Smooth muscle cell of trachea (primary cell): Measurements from ENCODE around the gene TMEM86B. TPM values are rescaled to one million over a fixed set of nuclear protein-coding genes. Genes with fewer than 3 reads are reported as not detected.

Experiments
- total RNA-seq: library from RNA; depleted of rRNA; stranded (reverse); fragments of >200 nt; gene quantifications from 2 replicates; pipeline ENCODE4 v1.2.1, GENCODE V29; 2014

TMEM86B gene
- total RNA-seq = 2.2 and 2.3 TPM in 2 replicates

DNA sequence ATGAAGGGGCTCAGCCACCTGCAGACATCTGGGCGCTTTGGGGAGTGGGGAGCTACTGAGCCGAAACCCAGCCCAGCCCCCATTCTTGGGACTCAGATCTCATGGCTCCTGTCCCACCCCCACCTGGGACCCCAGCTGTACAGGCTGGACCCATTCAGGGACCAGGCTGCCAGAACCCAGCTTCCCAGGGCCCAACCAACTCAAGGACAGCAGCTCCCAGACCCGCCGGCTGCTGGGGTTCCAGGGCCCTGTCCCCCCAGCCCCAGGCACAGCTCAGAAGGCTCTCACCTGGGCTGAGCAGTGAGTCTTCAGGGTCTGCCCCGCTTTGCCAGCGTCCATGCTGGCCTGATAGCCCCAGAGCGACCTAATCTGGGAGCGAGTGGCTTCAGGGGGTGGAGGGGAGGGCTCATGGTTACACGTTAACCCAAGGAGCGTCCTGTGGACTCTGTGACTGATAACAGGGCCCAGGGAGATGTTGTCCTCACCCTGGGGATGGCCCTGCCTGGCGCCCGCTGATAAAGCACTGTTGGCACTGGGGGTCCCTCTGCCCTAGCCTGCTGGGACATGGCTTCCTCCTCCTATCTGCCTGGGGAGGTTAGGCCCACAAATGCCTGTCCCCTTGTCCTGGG is at the start of gene TMEM86B:
TSS of gene TMEM86B (minus strand) at position 361 of the 629 bp plus-strand sequence. CDS start at position 339, 22 bp downstream.

GRCh38 chr19:55258828-55259539 is 30.4 kb upstream of the TMEM86B start, which contains the start of gene PPP6R1:
TSS of gene PPP6R1 (minus strand) at chr19:55259017. CDS start at chr19:55247103, 11,914 bp downstream.

DNA sequence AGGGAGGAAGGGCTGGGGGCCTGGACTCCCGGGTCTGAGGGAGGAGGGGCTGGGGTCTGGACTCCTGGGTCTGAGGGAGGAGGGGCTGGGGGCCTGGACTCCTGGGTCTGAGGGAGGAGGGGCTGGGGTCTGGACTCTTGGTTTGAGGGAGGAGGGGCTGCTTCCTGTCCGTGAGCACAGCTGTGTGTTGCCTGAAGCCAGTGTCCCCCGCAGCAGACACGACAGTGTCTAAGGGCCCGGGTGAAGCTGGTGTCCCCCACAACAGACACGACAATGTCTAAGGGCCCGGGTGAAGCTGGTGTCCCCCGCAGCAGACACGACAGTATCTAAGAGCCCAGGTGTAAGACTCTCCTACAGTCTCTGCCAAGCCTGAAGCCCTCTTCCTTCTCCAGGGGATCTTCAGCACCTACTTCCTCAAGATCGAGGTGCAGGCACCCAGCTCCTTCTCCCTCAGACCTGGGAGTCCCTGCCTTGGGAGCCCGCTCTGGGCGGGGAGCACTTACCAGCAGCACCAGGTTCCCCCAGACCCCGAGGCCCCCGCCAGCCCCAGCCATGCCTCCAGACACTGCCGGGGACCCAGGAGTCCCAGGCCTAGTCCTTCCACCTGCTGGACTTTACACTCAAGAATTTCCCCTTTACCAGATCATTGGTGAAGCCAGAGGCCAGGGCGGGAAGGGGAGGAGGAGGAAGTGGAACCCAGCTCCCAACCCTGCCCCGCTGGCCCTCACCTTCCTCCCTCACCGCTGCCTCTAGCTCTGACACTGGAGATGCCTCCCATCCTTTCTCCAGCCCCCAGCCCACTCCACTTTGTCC is 19.5 kb downstream of the TMEM86B start, which contains the start of gene PTPRH:
TSS of gene PTPRH (minus strand) at position 622 of the 813 bp plus-strand sequence. CDS start at position 554, 68 bp downstream.

DNA sequence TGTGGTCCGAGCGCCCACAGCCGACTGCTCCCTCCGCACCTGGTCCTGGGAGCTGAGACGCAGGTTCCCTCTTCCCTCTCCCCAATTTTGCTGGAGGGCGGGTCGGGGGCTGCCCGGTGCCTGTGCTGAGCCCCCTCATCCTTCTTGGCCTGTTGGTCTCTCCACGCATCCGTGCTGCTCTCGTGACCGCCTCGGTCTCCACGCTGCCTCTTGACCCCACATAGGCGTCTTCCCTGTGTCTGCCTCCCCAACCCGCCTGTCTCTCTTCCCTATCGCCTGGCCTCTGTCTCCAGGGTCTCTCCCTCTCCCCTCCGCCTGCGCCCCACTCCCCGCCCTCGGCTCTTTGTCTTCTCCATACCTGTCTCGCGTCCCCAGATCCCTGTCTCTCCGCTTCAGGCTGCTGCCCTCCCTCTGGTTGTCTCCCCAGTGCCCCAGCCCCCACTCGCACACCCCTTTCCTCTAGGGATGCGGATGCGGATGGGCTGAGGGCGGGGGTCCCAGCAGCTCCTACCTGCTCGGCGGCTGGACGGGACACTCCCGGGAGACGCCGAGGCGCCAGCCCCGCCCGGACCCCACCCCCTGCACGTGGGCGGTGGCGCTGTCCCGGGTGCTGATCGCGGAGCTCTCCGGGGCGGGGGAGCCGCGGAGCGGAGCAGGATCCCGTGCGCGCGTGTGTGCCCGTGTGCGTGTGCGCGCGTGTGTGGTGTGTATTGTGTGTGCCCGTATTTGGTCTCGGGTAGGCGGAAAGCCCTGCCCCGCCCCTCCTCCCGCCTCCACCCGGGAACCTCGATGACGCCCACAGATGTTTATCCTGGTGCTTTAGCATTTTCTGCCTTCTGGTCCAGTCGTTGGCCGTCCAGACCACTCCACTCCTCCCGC is 48.7 kb downstream of the TMEM86B start, which contains the start of gene SYT5:
TSS of gene SYT5 (minus strand) at position 684 of the 879 bp plus-strand sequence. CDS start 1,248 bp downstream, outside the sequence.

Other genes with a start within 250 kb of the TMEM86B start
- gene GP6, start 190.5 kb downstream of the TMEM86B start, total RNA-seq = not detected in 2 replicates
- gene RDH13, start 165.6 kb downstream of the TMEM86B start, total RNA-seq = 9.3 and 10.1 TPM in 2 replicates
- 0.99 and 1.2 TPM in 2 replicates for gene EPS8L1, start 152.9 kb downstream of the TMEM86B start, total RNA-seq
- 44.7 and 46.4 TPM in 2 replicates for gene PPP1R12C, start 111.1 kb downstream of the TMEM86B start, total RNA-seq
- 6.8 and 20.8 TPM in 2 replicates for gene TNNT1, start 79.6 kb downstream of the TMEM86B start, total RNA-seq
- gene TNNI3, start 71.0 kb downstream of the TMEM86B start, total RNA-seq = 0.66 TPM in 1 of 2 replicates, not detected in the other
- gene DNAAF3, start 62.1 kb downstream of the TMEM86B start, total RNA-seq = 0.33 and 0.87 TPM in 2 replicates
- 0.15 and 0.17 TPM in 2 replicates for gene SYT5, start 48.5 kb downstream of the TMEM86B start, total RNA-seq
- 4.5 and 10.9 TPM in 2 replicates for gene PTPRH, start 19.3 kb downstream of the TMEM86B start, total RNA-seq
- gene PPP6R1, start 30.3 kb upstream of the TMEM86B start, total RNA-seq = 33.6 and 48.0 TPM in 2 replicates
- gene HSPBP1, start 51.3 kb upstream of the TMEM86B start, total RNA-seq = 28.8 and 39.3 TPM in 2 replicates
- gene BRSK1, start 55.2 kb upstream of the TMEM86B start, total RNA-seq = 4.0 and 5.2 TPM in 2 replicates
- gene TMEM150B, start 96.6 kb upstream of the TMEM86B start, total RNA-seq = not detected in 2 replicates
- gene KMT5C, start 111.1 kb upstream of the TMEM86B start, total RNA-seq = 9.0 and 10.1 TPM in 2 replicates
- not detected in 2 replicates for gene COX6B2, start 126.0 kb upstream of the TMEM86B start, total RNA-seq
- gene GARIN5B, start 134.5 kb upstream of the TMEM86B start, total RNA-seq = not detected in 2 replicates
- gene IL11, start 141.7 kb upstream of the TMEM86B start, total RNA-seq = 2.6 and 3.6 TPM in 2 replicates
- not detected in 2 replicates for gene TMEM190, start 148.1 kb upstream of the TMEM86B start, total RNA-seq
- gene TMEM238, start 155.5 kb upstream of the TMEM86B start, total RNA-seq = 0.58 and 0.83 TPM in 2 replicates
- 190 and 286 TPM in 2 replicates for gene RPL28, start 157.2 kb upstream of the TMEM86B start, total RNA-seq
- gene UBE2S, start 179.0 kb upstream of the TMEM86B start, total RNA-seq = 53.1 and 144 TPM in 2 replicates
- under 0.01 TPM in 1 of 2 replicates, not detected in the other for gene SHISA7, start 214.5 kb upstream of the TMEM86B start, total RNA-seq
- gene ISOC2, start 232.9 kb upstream of the TMEM86B start, total RNA-seq = 51.3 TPM in 2 replicates
- gene C19orf85, start 236.0 kb upstream of the TMEM86B start, total RNA-seq = not detected in 2 replicates
- gene ZNF628, start 247.9 kb upstream of the TMEM86B start, total RNA-seq = 1.6 and 3.3 TPM in 2 replicates